Stimulated activated CD4-positive, alpha-beta T cell treated with anti-CD3 and anti-CD28 coated beads, Interleukin-1b, Interleukin-23, amount 100 ng/mL, for 24 hours (primary cell): ENCODE measurements around the gene RPS15.

ENCODE experiments used
- DNase-seq, 4 experiments: peaks; one replicate each; pipeline ENCODE4 v3.0.0-alpha.2; 2020; ENCODE audit warnings: low read depth in 4 of 4, low spot score in 1 of 4

RPS15 gene

GRCh38 chr19:1438035-1438932 is at the start of gene RPS15:
RPS15 (plus strand) TSS chr19:1438396; CDS start chr19:1438426, 30 bp downstream.
- peak; percentile 92 to 95 (median 94) for DNase-seq

- DNase-seq, result no peak
Observed at GRCh38 chr19:1388637-1389026, 49.6 kb upstream of the RPS15 start.

GRCh38 chr19:1389033-1389940 is 48.9 kb upstream of the RPS15 start:
- DNase-seq, result no peak

- DNase-seq, result no peak
Observed at GRCh38 chr19:1390890-1391423, 47.2 kb upstream of the RPS15 start.

- DNase-seq, result no peak
Observed at GRCh38 chr19:1392407-1392806, 45.8 kb upstream of the RPS15 start.

GRCh38 chr19:1392939-1393530 is 45.2 kb upstream of the RPS15 start:
- no peak for DNase-seq

- no peak for DNase-seq
Observed at GRCh38 chr19:1393841-1394240, 44.4 kb upstream of the RPS15 start.

- DNase-seq, result no peak
Observed at GRCh38 chr19:1394252-1395193, 43.7 kb upstream of the RPS15 start.

GRCh38 chr19:1395194-1396018 is 42.8 kb upstream of the RPS15 start:
- no peak for DNase-seq

- no peak for DNase-seq
Observed at GRCh38 chr19:1396019-1396767, 42.0 kb upstream of the RPS15 start.

GRCh38 chr19:1396768-1397679 is 41.2 kb upstream of the RPS15 start:
- no peak for DNase-seq

- no peak for DNase-seq
Observed at GRCh38 chr19:1397838-1398237, 40.4 kb upstream of the RPS15 start.

- DNase-seq, result no peak
Observed at GRCh38 chr19:1399079-1399478, 39.1 kb upstream of the RPS15 start.

- no peak for DNase-seq
Observed at GRCh38 chr19:1399745-1400144, 38.5 kb upstream of the RPS15 start.

- no peak for DNase-seq
Observed at GRCh38 chr19:1400281-1401137, 37.7 kb upstream of the RPS15 start.

GRCh38 chr19:1401138-1401888 is 36.9 kb upstream of the RPS15 start, which contains the start of gene GAMT:
GAMT (minus strand) TSS chr19:1401542; CDS start chr19:1401476, 66 bp downstream.
- peak in 3 of 4 experiments; percentile 28 to 46 (median 39) for DNase-seq
